ENCODE results near the gene KIF26A.

The KIF26A gene

DNA sequence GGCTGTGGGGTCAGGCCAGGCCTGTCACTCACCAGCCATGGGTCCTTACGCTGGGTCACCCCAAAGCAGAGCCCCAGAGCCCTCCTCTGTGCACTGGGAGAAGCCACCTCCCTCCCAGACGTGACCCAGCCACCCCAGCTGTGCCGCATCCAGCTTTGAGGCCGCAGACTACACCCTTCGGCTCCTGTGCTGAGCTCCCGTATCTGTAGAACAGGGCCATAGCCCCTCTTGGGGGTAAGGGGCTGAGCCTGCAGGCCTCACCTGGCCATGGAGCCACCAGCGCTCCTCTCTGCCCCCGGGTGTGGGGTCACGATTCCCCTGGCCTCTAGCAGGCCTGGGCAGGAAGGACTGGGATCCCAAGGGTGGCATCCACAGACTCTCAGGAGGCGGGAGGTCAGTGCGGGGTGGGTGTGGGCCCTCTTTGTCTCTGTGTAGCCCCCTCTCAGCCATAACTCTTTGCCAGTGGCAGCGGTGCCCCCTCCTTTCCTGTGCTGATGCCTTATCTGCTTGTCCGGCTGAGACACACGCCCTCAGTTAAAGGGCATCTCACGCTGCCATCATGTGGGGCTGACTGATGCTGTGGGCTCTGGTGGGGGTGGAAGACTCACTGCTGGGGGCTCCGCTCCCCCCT is 36.6 kb upstream of the KIF26A start:
- no peak for DNase-seq

DNA sequence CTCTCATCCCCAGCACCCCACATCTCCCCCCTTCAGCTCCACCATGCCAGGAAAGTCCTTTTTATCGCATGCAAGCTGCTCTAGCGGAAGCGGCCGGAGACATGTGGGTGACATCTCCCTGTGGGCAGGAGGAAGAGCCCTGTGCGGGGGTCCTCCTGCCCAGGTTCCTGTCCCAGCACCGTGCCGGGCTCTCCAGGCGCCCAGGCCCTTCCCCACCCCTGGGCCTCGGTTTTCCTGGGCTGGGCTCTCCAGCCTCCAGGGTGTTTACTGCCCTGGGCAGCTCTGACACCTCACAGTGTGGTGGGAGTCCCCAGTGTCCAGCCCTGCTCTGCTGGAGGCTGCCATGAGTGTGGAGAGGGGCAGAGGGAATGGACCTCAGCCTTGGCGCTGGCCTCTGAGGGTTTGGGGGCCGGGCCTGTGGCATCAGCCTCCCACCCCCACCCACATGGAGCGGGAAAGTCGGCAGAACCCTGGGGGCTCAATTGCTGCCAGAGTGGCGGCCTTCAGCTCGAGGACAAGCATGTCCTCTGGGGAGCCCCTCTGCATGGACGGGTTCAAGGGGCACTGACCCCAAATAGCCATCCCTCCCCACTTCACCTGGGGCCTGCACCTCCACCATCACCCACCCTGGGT is 36.0 kb upstream of the KIF26A start:
- DNase-seq = no peak

DNA sequence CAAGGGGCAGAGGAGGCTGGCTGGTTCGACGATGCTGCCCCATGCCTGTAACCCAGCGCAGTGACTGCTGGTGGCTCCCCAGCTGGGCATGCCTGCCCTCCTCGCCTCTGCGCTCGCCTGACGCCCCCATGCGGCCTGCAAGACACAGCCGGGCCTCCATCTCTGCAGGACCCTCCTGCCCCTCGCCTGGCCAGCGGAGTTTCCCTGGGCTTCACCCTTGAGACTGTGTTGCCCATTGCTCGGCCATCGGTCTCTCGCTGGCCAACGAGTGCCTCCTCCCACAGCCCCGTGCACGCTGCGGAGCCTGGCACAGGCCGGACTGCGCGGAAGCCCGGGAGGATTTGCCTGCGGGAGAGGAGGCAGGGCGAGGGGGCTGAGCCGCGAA is 35.3 kb upstream of the KIF26A start:
- DNase-seq = no peak

- DNase-seq = no peak
Measured at GRCh38 chr14:104103446-104104075, 34.8 kb upstream of the KIF26A start.

DNA sequence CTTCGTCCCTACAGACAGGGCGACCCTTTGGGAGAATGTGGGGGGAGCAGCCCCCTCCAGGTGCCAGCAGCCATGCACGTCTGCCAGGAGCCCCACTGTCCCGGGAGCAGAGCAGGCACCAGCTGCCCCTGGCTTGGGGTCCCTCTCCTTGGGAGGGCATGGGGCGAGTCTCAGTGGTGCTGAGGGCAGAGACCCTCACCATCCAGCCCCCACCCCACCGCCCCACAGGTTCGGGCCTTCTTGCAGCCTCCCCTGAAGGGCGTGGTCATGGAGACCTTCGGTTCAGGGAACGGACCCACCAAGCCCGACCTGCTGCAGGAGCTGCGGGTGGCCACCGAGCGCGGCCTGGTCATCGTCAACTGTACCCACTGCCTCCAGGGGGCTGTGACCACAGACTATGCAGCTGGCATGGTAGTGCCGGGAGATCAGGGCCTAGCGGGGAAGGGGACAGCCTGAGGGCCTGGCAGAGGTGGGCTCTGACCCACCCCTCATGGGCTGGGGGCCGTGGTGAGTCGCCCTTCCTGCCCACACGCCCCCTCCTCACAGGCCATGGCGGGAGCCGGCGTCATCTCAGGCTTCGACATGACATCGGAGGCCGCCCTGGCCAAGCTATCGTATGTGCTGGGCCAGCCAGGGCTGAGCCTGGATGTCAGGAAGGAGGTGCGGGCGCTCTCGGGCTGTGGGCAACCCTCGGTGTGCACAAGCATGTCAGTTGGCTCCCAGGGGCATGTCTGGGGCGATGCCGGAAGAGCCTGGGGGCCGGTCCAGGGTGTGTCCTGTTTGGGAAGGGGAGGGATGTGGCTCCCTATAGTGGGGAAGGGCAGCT is 34.1 kb upstream of the KIF26A start:
- DNase-seq = no peak

GRCh38 chr14:104105071-104105821 is 33.1 kb upstream of the KIF26A start:
- no peak for DNase-seq

DNA sequence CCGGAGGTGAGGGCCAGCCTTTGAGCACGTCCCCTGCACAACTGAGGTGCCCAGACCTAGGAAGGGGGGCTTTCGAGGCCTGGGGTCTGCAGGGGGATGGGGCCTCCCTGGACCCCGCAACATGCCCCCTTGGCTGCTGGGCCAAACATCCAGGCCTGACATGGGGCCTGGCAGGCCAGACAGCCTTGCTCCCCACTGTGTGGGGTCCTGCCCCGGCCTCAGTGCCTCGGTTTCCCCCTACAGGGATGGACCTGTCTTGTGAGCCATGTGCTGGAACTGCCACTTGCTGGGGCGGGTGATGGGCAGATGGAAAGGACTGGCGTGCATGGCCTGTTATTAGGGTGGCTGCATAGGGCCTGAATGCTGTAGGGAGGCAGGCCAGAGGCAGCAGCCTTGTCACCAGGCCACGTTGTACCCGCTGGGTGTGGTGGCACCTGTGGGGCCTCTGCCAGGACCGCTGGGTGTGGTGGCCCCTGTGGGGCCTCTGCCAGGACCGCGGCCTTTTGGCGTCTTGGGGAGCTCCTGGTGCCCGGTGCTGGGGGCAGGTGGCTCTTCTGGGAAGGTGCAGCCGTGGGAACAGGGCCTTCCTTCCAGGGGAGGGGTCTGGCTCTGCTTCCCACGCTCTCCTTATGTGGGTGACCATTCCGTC is 32.4 kb upstream of the KIF26A start:
- DNase-seq = no peak

DNA sequence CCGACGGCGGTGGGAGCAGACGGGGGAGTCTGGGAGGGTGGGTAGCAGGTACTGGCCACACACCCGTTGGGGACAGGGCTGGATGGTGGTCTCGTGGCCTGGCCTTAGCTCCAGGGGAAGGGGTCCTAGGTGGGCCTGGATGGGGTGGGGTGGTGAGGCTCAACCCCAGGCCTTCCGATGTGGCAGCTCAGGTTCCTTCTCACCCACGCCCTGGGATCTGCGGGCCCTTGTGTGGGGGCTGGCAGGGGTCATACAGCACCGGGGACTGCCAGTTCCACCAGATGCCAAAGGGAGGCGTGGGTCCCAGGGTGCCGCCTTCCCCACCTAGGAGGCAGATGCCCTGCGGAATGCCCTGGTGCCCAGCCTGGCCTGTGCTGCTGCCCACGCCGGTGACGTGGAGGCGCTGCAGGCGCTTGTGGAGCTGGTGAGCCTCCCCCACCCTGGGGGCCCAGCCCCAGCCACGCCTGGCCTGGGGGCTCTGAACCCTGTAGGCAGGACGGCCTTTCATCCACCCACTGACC is 31.9 kb upstream of the KIF26A start:
- no peak for DNase-seq

GRCh38 chr14:104107101-104107581 is 31.2 kb upstream of the KIF26A start:
- DNase-seq = no peak

GRCh38 chr14:104107611-104108569 is 30.5 kb upstream of the KIF26A start:
- no peak for DNase-seq

DNA sequence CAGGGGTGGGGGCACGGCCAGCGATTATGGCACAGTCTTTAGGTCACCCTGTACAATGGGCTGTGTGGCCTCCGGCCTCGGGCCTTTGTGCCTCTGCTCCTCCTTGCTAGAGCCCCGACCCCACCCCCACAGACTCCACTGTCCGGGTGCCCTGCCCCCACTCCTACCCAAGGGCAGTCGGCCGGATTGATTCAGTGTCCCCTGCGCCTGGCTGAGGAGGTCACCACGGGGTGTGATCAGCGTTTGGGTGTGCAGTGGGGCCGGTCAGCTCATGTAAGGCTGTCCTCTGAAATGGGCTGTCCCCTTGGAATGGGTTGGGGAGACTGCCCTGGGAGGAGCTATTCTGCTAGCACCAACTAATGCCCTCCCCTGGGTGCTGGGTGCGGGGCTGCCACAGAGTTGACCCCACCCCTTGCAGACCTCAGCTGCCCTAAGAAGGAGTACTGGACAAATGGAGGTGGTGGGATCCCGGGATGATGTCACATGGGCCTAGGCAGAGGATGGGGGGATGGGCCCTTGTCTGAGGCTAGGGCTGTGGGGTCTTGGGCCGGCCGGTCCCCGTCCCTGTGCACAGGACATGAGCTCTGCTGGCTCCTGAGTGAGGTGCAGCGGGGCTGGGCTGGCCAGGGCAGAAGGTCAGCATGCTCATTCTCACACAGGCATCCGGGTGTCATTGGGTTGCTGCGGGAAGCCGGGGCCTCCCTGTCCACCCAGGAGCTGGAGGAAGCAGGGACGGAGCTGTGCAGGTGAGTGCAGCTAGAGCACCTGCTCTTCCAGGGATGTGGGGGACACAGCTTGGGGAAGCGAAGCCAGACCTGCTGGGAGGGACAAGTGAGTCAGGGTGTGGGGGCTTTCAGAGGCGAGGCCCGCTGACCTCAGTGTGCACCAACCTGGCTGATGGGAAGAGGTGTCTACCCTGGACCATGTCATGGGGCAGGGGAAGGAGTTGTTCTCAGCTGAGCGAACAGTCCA is 29.5 kb upstream of the KIF26A start:
- no peak for DNase-seq

DNA sequence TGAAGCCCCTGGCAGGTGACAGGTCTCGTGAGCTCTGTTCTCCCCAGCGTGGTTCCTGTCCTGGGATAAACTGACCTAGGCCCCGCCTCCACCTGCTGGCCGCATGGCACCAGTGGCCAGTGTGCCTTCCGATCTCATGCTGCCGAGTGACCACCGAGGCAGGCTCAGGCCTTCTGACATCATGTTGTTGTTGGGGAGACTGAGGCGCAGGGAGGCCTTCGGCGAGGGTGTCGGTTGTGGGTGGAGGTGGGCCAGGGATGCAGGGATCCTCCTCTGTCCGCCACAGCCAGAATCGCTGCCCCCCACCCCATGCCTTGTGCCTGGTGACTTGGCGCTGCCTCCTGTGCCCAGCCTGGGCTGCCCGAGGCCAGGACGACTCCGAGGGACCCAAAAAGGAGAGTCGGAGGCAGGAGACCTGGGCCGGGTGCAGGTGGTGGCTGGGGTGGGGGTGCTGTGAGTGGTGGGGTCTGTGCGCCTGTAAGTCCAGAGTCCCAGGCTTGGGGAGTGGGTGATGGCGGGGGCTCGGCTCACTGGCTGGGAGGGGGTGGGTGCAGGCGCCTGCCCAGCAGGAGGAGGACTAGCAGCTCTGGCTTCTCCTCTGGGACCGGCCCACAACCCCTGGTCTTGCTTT is 28.5 kb upstream of the KIF26A start:
- DNase-seq = no peak

DNA sequence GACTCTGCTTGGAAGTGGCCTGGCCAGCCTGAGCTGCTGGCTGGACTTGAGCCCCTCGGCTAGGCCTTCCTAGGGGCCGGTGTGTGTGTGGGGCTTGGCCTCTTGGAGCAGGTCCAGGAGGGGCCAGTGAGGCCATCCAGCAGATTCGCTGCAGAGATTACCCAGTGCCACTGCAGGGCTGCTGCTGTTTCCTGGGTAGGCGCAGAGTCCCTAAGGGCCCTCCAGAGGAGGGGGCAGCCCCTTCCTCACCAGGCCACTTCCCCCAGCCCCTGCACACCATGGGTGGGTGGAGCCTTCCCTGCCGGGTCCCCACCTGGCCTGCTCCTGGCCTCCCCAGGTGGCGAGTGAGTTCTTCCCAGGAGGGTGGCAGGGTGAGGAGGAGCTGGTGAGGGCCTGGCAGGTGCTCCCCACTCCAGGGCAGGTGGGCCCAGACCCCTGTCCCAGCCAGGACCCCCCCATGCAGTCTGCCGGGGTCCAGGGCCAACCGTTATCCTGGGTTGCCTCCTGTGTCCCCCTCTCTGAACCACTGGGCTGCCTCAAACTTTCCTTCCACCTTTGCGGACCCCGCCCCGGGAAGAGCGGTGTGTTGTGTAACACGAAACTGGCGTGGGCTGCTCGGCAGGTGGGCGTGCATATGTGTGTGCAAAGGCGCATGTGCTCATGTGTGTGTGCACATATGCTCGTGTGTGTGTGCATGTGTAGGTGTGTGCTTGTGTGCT is 27.7 kb upstream of the KIF26A start:
- DNase-seq = no peak

- no peak for DNase-seq
Measured at GRCh38 chr14:104111301-104112112, 26.9 kb upstream of the KIF26A start.

DNA sequence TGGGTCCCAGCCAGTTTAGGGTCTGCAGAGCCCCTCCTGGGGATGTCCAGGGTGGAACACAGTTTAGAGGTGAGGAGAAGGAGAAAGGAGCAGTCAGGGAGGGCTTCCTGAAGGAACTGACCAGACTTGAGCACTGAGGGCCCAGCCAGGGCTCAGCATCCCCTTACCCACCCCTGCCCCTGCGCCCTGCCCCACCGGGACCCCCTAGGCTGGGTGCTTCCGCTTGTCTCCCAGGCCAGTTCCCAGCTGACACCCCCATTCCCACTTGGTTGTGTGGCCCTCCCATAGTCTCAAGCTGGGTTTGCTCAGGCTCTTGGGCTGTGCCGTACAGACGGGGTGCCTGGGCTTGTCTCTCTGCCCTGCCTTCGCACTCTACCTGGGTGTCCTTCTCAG is 26.3 kb upstream of the KIF26A start:
- no peak for DNase-seq

DNA sequence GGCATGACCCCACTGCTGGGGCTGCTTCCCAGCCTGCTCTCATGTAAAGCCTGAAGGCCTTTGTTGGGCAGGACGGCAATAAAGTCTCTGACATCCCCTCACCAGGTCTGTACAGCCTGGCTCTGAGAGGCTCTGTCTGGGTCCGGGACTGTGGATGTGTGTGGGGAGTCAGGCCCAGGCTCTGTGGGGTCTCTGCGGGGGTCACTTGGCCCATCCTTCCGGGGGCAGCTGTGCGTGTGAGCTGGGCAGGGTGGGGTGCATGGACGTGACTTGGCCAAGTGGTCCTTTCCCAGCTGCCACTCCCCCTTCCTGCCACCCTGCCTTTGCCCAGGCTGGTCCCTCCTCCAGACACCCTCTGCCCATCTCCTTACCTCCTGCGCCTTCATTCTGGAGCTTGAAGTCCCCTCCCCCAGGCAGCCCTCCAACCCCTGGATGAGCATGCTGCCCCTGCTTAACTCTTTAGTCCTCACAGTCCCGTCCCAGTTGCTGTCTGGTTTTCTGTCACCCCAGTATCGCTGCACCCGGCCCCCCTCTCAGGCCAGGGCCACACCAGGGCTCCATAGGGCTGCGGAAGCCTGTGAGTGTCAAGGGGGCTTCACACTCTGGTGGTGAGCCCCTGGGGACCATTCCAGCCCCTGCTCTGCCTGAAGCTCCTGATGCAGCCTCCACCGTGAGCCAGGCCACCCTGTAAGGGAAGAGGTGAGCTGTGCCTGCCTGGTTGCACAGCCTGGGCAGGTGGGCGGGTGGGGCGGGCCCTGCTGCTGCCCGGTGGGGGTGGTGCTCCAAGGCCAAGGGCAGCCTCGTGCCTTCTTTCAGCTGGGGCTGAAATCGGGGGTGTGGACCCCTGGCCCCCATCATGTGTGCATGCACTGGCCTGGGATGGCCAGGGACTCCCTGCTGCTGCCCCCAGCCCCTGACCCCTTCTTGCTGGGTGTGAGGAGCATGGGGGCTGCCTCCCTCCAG is 25.5 kb upstream of the KIF26A start:
- DNase-seq = no peak
